Lung (tissue), 16 donors: ENCODE results near the gene LRRC52. TPM values are rescaled to one million over a fixed set of nuclear protein-coding genes. Genes with fewer than 3 reads are reported as not detected.
A peak's percentile ranks its signal among the peaks of the same experiment; 100 is the strongest.

Experiments
- ATAC-seq: fragments of 200-7000 bp; cut with Tn5 transposase; one replicate; pipeline ENCODE4 v1.9.1; 2020; ENCODE audit warnings: moderate number of reproducible peaks; ENCODE audit not compliant: insufficient read depth, low FRiP score
- DNase-seq, 3 donors: peaks; one replicate each; pipeline ENCODE4 v3.0.0-alpha.2; 2013 to 2017
- H3K27ac ChIP-seq, 2 donors: one replicate each; pipeline ENCODE4 v1.5.1; 2013; ENCODE audit warnings: mild to moderate bottlenecking in 2 of 2, moderate library complexity in 2 of 2, control low read depth in 1 of 2, inconsistent platforms in 1 of 2, low read depth in 1 of 2, low read length in 1 of 2
- H3K27me3 ChIP-seq, 3 donors: one replicate each; pipeline ENCODE4 v1.5.1; 2013; ENCODE audit warnings: low read length in 2 of 3; ENCODE audit not compliant: control insufficient read depth in 3 of 3, insufficient read depth in 3 of 3
- H3K36me3 ChIP-seq, 4 donors: one replicate each; pipeline ENCODE4 v1.5.1; 2013; ENCODE audit warnings: low read length in 4 of 4, mild to moderate bottlenecking in 1 of 4, moderate library complexity in 1 of 4; ENCODE audit not compliant: control insufficient read depth in 4 of 4, insufficient read depth in 4 of 4
- H3K4me1 ChIP-seq, 5 donors: one replicate each; pipeline ENCODE4 v1.5.1; 2013; ENCODE audit warnings: low read length in 5 of 5, mild to moderate bottlenecking in 2 of 5, moderate library complexity in 1 of 5; ENCODE audit not compliant: control insufficient read depth in 5 of 5, insufficient read depth in 5 of 5
- H3K4me3 ChIP-seq: one replicate; pipeline ENCODE4 v1.5.1; 2013; ENCODE audit warnings: mild to moderate bottlenecking, control low read depth, moderate library complexity
- H3K9ac ChIP-seq, 2 donors: one replicate each; pipeline ENCODE4 v1.5.1; 2013; ENCODE audit warnings: low read length in 2 of 2, control low read depth in 1 of 2; ENCODE audit not compliant: insufficient read depth in 1 of 2
- H3K9me3 ChIP-seq, 4 donors: one replicate each; pipeline ENCODE4 v1.5.1; 2013; ENCODE audit warnings: low read length in 3 of 4, mild to moderate bottlenecking in 1 of 4, moderate library complexity in 1 of 4; ENCODE audit not compliant: control insufficient read depth in 4 of 4, insufficient read depth in 3 of 4
- CTCF ChIP-seq: IDR thresholded peaks from 2 replicates; pipeline ENCODE4 v1.5.1; 2012; ENCODE audit warnings: mild to moderate bottlenecking; ENCODE audit errors: control extremely low read depth, extremely low read depth
- WGBS, 2 donors: extraction: QIAGEN DNeasy Blood & Tissue Kit; methylation state at CpG; one replicate each; pipeline ENCODE4 v1.1.7; 2013; 5-methylcytosine and 5-hydroxymethylcytosine counted together
- long read RNA-seq, 5 donors: transcript quantifications; one replicate each; lab custom pipeline, GENCODE V29; 2026
- polyA plus RNA-seq, 2 donors: library from polyadenylated mRNA; stranded (reverse); fragments of 200-250 nt; gene quantifications; one replicate each; pipeline ENCODE4 v1.2.1, GENCODE V29; 2013
- total RNA-seq, 2 donors: library from RNA; depleted of rRNA in 1 of 2; stranded (reverse); fragments of >200 nt in 1 of 2; gene quantifications; one replicate each; pipeline ENCODE4 v1.2.1, GENCODE V29; 2014 to 2021
- donor health status: control.
- donor health status: control.
- donor health status: Bipolar disorder and iron deficiency.
- donor health status: healthy.
- donor health status: DM: yes; HTN: yes; CAD: no.

Gene LRRC52
- not detected for total RNA-seq
- under 1 TPM; 0.08 to 0.14 TPM for polyA plus RNA-seq
- long read RNA-seq, donor 1: 0 reads
- long read RNA-seq, donor 2: 0 reads
- long read RNA-seq, donor 3: 0 reads
- long read RNA-seq, donor 4: 0 reads
- long read RNA-seq, donor 5: 0 reads

- no peak within 1 kb of the TSS for H3K4me3 ChIP-seq
- TF ChIP-seq CTCF: no peak
- H3K9me3 ChIP-seq: no peaks in the 10 kb centered on the region
- peaks cover 2 to 24% (median 16%) of the 10 kb centered on the region in 5 donors for H3K4me1 ChIP-seq
- H3K27me3 ChIP-seq: no peaks in the 10 kb centered on the region
- peak within 1 kb of the TSS in 1 of 2 donors; percentile 47 for H3K27ac ChIP-seq
- DNase-seq (peak; percentile 82 to 89 (median 84)), ATAC-seq (no peak)
- no peak within 1 kb of the TSS for H3K9ac ChIP-seq
- 17 to 19% methylated on average over 12 of the region's 12 CpGs for WGBS, 2 donors
- no peaks in the 10 kb centered on the region for H3K36me3 ChIP-seq
These were observed at the start of gene LRRC52 for GRCh38 chr1:165543532-165544438. LRRC52 (plus strand) TSS chr1:165544000; CDS start chr1:165544297, 297 bp downstream.

- no peak for ATAC-seq
These were observed 48.6 kb upstream of the LRRC52 start for GRCh38 chr1:165494949-165495857.

GRCh38 chr1:165495858-165496205, 48.0 kb upstream of the LRRC52 start:
- no peak for TF ChIP-seq CTCF

More at GRCh38 chr1:165494949-165495857, 48.6 kb upstream of the LRRC52 start:
- Histone ChIP-seq H3K36me3 (no peaks in the 10 kb centered on the region), H3K4me1 (peaks cover 0 to 21% (median 3%) of the 10 kb centered on the region in 5 donors), H3K9me3 (peaks cover 0 to 1% (median 0%) of the 10 kb centered on the region in 4 donors), H3K9ac (no peak overlapping the region), H3K4me3 (no peak overlapping the region), H3K27me3 (no peaks in the 10 kb centered on the region), H3K27ac (no peak overlapping the region)
- no peak for TF ChIP-seq CTCF
- no peak for DNase-seq
- 70 to 72% methylated on average over 5 of the region's 5 CpGs for WGBS, 2 donors

More at GRCh38 chr1:165495858-165496205, 48.0 kb upstream of the LRRC52 start:
- H3K9ac ChIP-seq: no peak overlapping the region
- H3K4me3 ChIP-seq: no peak overlapping the region
- no peaks in the 10 kb centered on the region for H3K27me3 ChIP-seq
- ATAC-seq: no peak
- H3K9me3 ChIP-seq: no peaks in the 10 kb centered on the region
- DNase-seq: no peak
- H3K36me3 ChIP-seq: no peaks in the 10 kb centered on the region
- H3K4me1 ChIP-seq: peaks cover 0 to 16% (median 3%) of the 10 kb centered on the region in 5 donors
- WGBS, 2 donors: 76 to 84% methylated on average over 3 of the region's 3 CpGs
- H3K27ac ChIP-seq: no peak overlapping the region
